ENCODE measurements around the gene MPL.

DNA sequence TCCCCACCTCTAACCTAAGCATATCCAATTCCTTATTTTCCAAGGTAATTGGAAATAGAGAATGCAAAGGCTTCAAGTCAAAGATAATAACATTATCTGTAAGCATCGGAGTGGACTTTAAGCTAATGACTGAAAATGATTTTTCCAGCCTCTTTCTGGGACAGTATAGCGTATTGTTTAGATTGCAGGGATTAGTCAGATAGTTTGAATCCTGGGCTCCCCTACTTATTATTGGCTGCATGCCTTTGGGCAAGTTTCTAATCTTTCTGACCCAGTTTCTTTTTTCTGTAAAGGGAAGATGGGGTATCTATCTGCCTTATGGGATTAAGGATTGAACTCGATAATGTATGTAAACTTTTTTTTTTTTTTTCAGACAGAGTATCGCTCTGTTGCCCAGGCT, 19.6 kb downstream of the MPL start:
- TF ChIP-seq, protein P1, sequence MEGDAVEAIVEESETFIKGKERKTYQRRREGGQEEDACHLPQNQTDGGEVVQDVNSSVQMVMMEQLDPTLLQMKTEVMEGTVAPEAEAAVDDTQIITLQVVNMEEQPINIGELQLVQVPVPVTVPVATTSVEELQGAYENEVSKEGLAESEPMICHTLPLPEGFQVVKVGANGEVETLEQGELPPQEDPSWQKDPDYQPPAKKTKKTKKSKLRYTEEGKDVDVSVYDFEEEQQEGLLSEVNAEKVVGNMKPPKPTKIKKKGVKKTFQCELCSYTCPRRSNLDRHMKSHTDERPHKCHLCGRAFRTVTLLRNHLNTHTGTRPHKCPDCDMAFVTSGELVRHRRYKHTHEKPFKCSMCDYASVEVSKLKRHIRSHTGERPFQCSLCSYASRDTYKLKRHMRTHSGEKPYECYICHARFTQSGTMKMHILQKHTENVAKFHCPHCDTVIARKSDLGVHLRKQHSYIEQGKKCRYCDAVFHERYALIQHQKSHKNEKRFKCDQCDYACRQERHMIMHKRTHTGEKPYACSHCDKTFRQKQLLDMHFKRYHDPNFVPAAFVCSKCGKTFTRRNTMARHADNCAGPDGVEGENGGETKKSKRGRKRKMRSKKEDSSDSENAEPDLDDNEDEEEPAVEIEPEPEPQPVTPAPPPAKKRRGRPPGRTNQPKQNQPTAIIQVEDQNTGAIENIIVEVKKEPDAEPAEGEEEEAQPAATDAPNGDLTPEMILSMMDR (IDR thresholded peaks at IDR 0.05; ENCODE audit: insufficient read depth, low read length) = no peak
- TF ChIP-seq POLR2AphosphoS5 (IDR thresholded peaks at IDR 0.05; ENCODE audit: low read depth) = no peak
- no peak for TF ChIP-seq GABPA (IDR thresholded peaks at IDR 0.05; ENCODE audit: low read depth)
- TF ChIP-seq, protein P2, sequence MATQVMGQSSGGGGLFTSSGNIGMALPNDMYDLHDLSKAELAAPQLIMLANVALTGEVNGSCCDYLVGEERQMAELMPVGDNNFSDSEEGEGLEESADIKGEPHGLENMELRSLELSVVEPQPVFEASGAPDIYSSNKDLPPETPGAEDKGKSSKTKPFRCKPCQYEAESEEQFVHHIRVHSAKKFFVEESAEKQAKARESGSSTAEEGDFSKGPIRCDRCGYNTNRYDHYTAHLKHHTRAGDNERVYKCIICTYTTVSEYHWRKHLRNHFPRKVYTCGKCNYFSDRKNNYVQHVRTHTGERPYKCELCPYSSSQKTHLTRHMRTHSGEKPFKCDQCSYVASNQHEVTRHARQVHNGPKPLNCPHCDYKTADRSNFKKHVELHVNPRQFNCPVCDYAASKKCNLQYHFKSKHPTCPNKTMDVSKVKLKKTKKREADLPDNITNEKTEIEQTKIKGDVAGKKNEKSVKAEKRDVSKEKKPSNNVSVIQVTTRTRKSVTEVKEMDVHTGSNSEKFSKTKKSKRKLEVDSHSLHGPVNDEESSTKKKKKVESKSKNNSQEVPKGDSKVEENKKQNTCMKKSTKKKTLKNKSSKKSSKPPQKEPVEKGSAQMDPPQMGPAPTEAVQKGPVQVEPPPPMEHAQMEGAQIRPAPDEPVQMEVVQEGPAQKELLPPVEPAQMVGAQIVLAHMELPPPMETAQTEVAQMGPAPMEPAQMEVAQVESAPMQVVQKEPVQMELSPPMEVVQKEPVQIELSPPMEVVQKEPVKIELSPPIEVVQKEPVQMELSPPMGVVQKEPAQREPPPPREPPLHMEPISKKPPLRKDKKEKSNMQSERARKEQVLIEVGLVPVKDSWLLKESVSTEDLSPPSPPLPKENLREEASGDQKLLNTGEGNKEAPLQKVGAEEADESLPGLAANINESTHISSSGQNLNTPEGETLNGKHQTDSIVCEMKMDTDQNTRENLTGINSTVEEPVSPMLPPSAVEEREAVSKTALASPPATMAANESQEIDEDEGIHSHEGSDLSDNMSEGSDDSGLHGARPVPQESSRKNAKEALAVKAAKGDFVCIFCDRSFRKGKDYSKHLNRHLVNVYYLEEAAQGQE (IDR thresholded peaks at IDR 0.05; ENCODE audit: insufficient replicate concordance, low read depth) = no peak

All from HL-60 (cell line).